ENCODE data around the gene HMGB3.

Gene HMGB3

GRCh38 chrX:150989420-150989819 lies 6.3 kb downstream of the HMGB3 start:
- DNase-seq (ENCODE audit: low spot score) = no peak
- no peak for TF ChIP-seq CTCF (IDR thresholded peaks at IDR 0.05; ENCODE audit: extremely low read depth, missing control alignments)

- DNase-seq (ENCODE audit: low spot score) = no peak
- no peak for TF ChIP-seq CTCF (IDR thresholded peaks at IDR 0.05; ENCODE audit: extremely low read depth, missing control alignments)
These were observed 7.8 kb downstream of the HMGB3 start for GRCh38 chrX:150990910-150991309.

GRCh38 chrX:151000861-151001331 lies 17.8 kb downstream of the HMGB3 start:
- DNase-seq (ENCODE audit: low spot score) = no peak
- TF ChIP-seq CTCF (IDR thresholded peaks at IDR 0.05; ENCODE audit: extremely low read depth, missing control alignments) = no peak

GRCh38 chrX:151004085-151004484 lies 20.9 kb downstream of the HMGB3 start:
- no peak for DNase-seq (ENCODE audit: low spot score)
- TF ChIP-seq CTCF (IDR thresholded peaks at IDR 0.05; ENCODE audit: extremely low read depth, missing control alignments) = no peak

GRCh38 chrX:151006410-151007109 lies 23.4 kb downstream of the HMGB3 start:
- no peak for TF ChIP-seq CTCF (IDR thresholded peaks at IDR 0.05; ENCODE audit: extremely low read depth, missing control alignments)
- DNase-seq (ENCODE audit: low spot score) = no peak

- DNase-seq (ENCODE audit: low spot score) = no peak
- no peak for TF ChIP-seq CTCF (IDR thresholded peaks at IDR 0.05; ENCODE audit: extremely low read depth, missing control alignments)
These were observed 26.4 kb downstream of the HMGB3 start for GRCh38 chrX:151009582-151009981.

- no peak for TF ChIP-seq CTCF (IDR thresholded peaks at IDR 0.05; ENCODE audit: extremely low read depth, missing control alignments)
- DNase-seq (ENCODE audit: low spot score) = no peak
These were observed 30.1 kb downstream of the HMGB3 start for GRCh38 chrX:151013164-151013743.
